GM12873 (cell line): ENCODE results near the gene PRPF8.

Source experiments
- CTCF ChIP-seq: IDR thresholded peaks from 2 replicates; pipeline ENCODE4 v1.5.1; 2012; ENCODE audit warnings: low read depth, mild to moderate bottlenecking, moderate library complexity, low read length, control low read depth; ENCODE audit not compliant: insufficient read depth; ENCODE audit errors: missing control alignments

The PRPF8 gene

DNA sequence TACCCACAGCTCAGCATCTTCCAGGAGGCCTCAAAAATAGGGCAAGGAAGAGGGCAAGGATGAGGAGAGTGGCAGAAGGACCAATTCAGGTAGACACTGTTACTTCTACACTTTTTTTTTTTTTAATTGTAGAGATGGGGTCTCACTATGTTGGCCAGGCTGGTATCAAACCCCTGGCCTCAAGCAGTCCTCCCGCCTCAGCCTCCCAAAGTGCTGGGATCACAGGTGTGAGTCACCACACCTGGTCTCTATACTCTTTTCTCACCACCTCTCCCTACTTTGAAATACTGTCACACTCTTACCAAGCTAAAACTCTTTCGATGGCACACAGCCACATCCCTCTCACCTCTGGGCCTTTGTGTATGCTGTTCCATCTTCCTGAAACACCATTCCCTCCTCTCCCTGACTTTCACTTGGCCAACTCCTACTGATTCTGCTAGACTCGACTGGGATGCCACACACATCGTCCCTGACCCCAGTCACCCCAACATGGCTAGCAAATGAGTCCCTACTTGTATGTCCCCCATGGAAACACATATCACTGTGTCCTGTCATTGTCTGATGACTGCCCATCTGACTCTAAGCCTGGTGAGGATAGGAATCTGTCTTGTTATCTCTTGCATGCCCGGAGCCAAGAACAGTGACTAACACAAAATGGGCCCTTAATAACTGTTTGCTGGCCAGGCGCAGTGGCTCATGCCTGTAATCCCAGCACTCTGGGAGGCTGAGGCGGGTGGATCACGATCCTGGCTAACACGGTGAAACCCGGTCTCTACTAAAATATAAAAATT lies 48.8 kb downstream of the PRPF8 start:
- TF ChIP-seq CTCF: no peak

DNA sequence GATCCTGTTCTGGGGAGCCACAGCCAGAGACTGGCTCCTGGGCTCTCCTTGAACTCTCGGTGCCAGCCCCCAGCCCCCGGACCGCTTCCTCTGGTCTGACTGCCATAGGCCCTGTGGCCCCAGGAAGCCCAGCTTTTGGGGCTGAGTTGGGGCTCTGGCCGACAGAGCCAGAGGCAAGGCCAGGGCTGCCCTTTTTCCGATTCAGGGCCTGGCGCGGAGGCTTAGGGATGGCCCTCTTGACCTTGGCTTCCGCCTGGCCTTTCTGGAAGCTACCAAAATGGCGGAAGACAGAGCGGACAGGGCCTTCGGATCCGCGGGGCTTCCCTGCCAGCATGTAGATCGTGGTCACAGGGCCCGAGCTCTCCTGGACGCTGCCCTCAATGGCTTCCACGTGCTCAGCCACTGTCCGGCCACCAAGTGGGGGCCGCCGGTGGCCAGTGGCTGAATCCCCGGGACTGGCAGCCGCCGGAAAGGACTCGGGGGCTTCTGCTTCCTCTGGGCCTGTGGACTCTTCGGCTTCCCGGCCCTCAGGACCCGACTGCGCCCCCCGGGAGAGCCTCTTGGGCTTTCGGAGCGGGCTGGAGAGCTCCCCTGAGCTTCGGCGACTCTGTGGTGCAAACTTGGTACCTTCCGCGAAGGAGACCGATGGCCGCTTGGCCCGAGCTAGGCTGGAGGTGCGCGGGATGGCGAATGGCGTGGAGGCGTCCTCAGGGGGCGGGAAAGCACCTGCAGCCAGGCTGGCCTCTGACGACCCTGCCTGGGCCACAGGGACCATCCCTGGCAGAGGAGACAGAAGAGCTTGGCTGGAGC lies 49.6 kb downstream of the PRPF8 start:
- TF ChIP-seq CTCF: no peak

DNA sequence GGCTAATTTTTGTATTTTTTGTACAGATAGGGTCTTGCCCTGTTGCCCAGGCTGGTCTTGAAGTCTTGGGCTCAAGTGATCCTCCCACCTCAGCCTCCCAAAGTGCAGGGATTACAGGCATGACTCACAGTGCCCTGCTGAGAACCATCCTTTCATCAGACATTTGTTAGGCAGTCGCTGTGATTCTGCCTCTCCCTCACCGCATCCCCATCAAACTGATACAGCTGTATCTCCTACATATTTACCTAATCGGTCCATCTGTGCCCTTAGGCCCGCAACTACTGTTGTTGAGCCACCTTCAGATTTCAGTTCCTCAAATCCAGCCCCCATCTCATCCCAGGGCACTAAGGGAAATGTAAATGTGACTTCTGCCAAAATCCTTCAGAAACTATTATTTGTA lies 54.0 kb downstream of the PRPF8 start:
- no peak for TF ChIP-seq CTCF

DNA sequence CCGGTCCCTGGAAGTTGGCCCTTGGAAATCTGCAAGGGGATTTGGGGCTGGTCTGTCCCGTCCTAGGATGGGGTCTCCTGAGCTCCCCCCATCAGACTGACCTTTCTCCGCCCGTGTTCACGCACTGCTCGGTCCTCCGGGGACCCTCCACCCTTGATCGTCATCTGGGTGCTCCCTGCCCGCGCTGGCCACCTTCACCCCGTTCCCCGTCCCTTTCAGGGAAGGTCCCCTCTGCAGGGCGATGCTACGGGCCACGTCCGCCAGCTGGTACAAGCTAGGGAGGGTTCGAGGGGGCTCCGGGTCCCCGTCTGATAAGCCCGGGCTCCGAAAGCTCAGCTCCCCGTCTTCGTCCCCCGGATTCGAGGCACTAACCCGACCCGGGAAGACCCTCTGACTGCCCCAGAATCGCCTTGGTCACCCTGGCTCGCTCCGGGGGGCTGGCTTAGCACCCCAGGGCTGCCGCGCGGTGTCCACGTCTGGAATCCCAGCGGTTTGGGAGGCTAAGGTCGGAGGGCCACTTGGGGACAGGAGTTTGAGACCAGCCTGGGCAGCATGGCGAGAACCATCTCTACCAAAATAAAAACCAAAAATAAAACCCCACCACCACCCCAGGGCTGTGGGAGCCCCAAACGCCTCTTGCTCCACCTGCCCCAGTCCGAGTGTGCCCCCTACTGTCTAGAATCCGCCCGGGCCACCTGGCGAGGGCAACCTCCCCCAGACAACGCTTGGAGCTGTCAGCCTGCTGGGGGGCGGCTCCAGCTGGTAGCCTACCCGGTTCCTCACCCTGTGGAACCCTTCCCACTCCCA lies 55.0 kb downstream of the PRPF8 start:
- peak; percentile 75 for TF ChIP-seq CTCF

DNA sequence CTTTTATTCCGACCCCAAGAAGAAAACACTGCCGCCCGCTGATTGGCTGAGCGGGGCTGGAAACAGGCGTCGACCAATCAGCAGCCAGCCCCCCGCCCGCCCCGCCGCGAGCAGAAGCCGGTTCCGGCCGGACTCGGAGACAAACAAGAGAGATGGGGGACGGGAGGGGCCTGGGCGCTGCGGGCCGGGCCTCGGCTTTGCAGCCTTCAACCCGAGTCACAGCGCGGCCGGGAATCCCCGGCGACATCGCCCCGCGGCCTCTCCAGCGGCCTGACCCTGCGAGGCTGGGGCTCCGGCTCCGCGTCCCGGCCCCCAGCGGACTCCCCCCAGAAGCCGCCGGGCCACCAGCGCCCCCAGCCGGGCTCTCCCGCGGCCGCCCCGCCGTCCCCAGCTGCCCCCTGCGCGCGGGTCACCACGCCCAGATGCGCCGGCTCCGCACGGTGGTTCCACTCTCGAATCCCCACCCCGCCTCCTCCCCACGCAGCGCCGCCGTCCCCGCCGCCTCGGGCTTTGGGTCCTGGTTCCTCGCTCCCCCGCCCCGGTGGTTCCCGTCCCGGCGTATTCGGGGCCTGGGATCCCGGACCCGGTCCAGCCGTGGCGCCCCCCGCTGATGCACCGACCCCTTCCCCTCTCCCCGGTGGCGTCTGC lies 55.7 kb downstream of the PRPF8 start:
- peak; percentile 34 for TF ChIP-seq CTCF

- no peak for TF ChIP-seq CTCF
These were observed 56.4 kb downstream of the PRPF8 start, which contains the start of gene SLC43A2 for GRCh38 chr17:1627982-1628855. SLC43A2 (minus strand) TSS chr17:1628834; CDS start chr17:1627874, 960 bp downstream.
